SK-N-SH treated with all-trans-retinoic acid at 6 μM for 48 hours (cell line): Measurements from ENCODE around the gene ARAP2.

Source experiments
- BACH2 ChIP-seq: fragments of 250-450 bp; sonication (Bioruptor Pico); IDR thresholded peaks from 2 replicates; pipeline ENCODE4 v1.9.0; 2021; ENCODE audit warnings: mild to moderate bottlenecking, borderline replicate concordance
- CSDC2 ChIP-seq: fragments of 250-450 bp; sonication (Bioruptor Pico); IDR thresholded peaks from 2 replicates; pipeline ENCODE4 v1.5.0; 2020; ENCODE audit warnings: mild to moderate bottlenecking, moderate library complexity
- ESRRG ChIP-seq: fragments of 250-450 bp; sonication (Bioruptor Pico); IDR thresholded peaks from 2 replicates; pipeline ENCODE4 v1.6.1; 2021; ENCODE audit warnings: mild to moderate bottlenecking
- SNAI2 ChIP-seq: fragments of 250-450 bp; sonication (Bioruptor Pico); IDR thresholded peaks from 2 replicates; pipeline ENCODE4 v1.5.0; 2020; ENCODE audit warnings: mild to moderate bottlenecking, moderate library complexity
- ZC3H10 ChIP-seq: fragments of 250-450 bp; sonication (Bioruptor Pico); IDR thresholded peaks from 2 replicates; pipeline ENCODE4 v1.5.1; 2021; ENCODE audit warnings: mild to moderate bottlenecking, moderate library complexity

DNA sequence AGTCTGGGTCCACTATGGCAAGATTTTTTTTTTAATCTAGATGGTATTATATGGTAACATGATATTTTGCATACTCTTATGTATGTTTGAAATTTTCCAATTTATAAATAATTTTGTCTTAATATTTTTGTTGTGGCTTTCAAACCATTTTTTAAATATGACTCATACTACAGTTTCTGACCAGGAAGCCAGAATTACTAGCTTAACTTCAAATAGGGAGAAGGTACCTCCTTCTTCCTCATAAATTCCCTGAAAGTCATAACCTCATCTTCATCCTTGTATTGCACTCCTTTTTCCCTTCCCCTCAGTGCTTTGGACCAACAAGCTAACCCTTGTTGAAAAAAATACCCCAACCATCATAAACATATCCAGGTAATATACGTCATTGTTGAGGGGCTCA is 21.6 kb downstream of the ARAP2 start:
- TF ChIP-seq SNAI2 (CRISPR knock-in tag) = no peak
- TF ChIP-seq ZC3H10 = no peak
- no peak for TF ChIP-seq BACH2
- TF ChIP-seq CSDC2 (CRISPR knock-in tag) = no peak
- no peak for TF ChIP-seq ESRRG (CRISPR knock-in tag)
